WTC11 (cell line): ENCODE data around the gene NDUFA3.

Experiments used
- CTCF ChIP-seq: fragments of 200-600 bp; IDR thresholded peaks from 2 replicates; pipeline ENCODE4 v1.8.0; 2022; ENCODE audit warnings: antibody characterized with exemption
- USF1 ChIP-seq: sonication (generic); formaldehyde crosslinking; IDR thresholded peaks from 2 replicates; pipeline ENCODE4 v1.8.0; 2022; ENCODE audit warnings: mild to moderate bottlenecking, missing genetic modification reagents
- ZNF121 ChIP-seq: sonication (generic); formaldehyde crosslinking; IDR thresholded peaks from 2 replicates; pipeline ENCODE4 v1.8.0; 2023; ENCODE audit warnings: missing genetic modification reagents

GRCh38 chr19:54106716-54107115 is 4.1 kb downstream of the NDUFA3 start:
- TF ChIP-seq CTCF (no peak), USF1 (CRISPR knock-in tag) (no peak), ZNF121 (CRISPR knock-in tag) (no peak)
